PC-9 (cell line): ENCODE data around the gene FIZ1. TPM values are rescaled to one million over a fixed set of nuclear protein-coding genes. Genes with fewer than 3 reads are reported as not detected.
"Not testable (repeated sequence)": the region's sequence is repeated elsewhere in the genome, so short reads cannot be mapped to it uniquely, and the experiment has no call there.

Experiments used
- BruUV-seq: library from RNA; stranded (reverse); fragments of 400-500 nt; replicated peaks from 2 replicates; lab custom pipeline; 2021; lab: Mats Ljungman, UMichigan
- CTCF ChIA-PET: fragments of 300-600 bp; sonication (Branson Sonifier 250); formaldehyde crosslinking; loops from one replicate; lab custom pipeline; 2022; ENCODE audit warnings: antibody characterized with exemption; lab: Charles Lee
- POLR2A ChIA-PET: fragments of 300-600 bp; sonication (Branson Sonifier 250); formaldehyde crosslinking; loops from one replicate; lab custom pipeline; 2022; ENCODE audit warnings: antibody characterized with exemption; ENCODE audit not compliant: unreplicated experiment; lab: Charles Lee
- DNase-seq, 2 experiments: peaks; one replicate each; pipeline versions ENCODE4 v3.0.0 to v3.0.0-alpha.2; 2015 to 2022; ENCODE audit warnings: mixed read lengths in 1 of 2
- H2AFZ ChIP-seq: fragments of 200-600 bp; sonication (generic); 2 replicates; pipeline ENCODE4 v1.8.1; 2017; ENCODE audit warnings: antibody characterized with exemption
- H3F3A ChIP-seq: fragments of 200-600 bp; sonication (generic); 2 replicates; pipeline ENCODE4 v1.8.1; 2017; ENCODE audit warnings: antibody characterized with exemption, mild to moderate bottlenecking, low read depth; ENCODE audit not compliant: insufficient read depth
- H3K27ac ChIP-seq: fragments of 200-600 bp; sonication (generic); 2 replicates; pipeline ENCODE4 v1.6.1; 2016; ENCODE audit warnings: mixed run types
- H3K27me3 ChIP-seq: fragments of 200-600 bp; sonication (generic); 2 replicates; pipeline ENCODE4 v1.6.1; 2016; ENCODE audit warnings: low read depth, mixed run types; ENCODE audit not compliant: insufficient read depth
- H3K36me3 ChIP-seq: fragments of 200-600 bp; sonication (generic); 2 replicates; pipeline ENCODE4 v1.6.1; 2016; ENCODE audit warnings: low read depth, mixed run types
- H3K4me1 ChIP-seq: fragments of 200-600 bp; sonication (generic); replicated peaks from 2 replicates; pipeline ENCODE4 v1.6.1; 2016; ENCODE audit warnings: mixed run types; ENCODE audit not compliant: insufficient read depth
- H3K4me2 ChIP-seq: fragments of 200-600 bp; sonication (generic); 2 replicates; pipeline ENCODE4 v1.6.1; 2017; ENCODE audit warnings: mixed run types
- H3K4me3 ChIP-seq: fragments of 200-600 bp; sonication (generic); 2 replicates; pipeline ENCODE4 v1.6.1; 2016; ENCODE audit warnings: mixed run types
- H3K79me2 ChIP-seq: fragments of 200-600 bp; sonication (generic); 2 replicates; pipeline ENCODE4 v1.6.1; 2017; ENCODE audit warnings: low read depth, mixed run types
- H3K9me2 ChIP-seq: fragments of 200-600 bp; sonication (generic); 2 replicates; pipeline ENCODE4 v1.8.1; 2017; ENCODE audit warnings: mild to moderate bottlenecking; ENCODE audit not compliant: insufficient read depth
- H3K9me3 ChIP-seq: fragments of 200-600 bp; sonication (generic); 2 replicates; pipeline ENCODE4 v1.8.1; 2016; ENCODE audit warnings: low read depth; ENCODE audit not compliant: insufficient read depth
- H4K20me1 ChIP-seq: fragments of 200-600 bp; sonication (generic); 2 replicates; pipeline ENCODE4 v1.8.1; 2017; ENCODE audit not compliant: insufficient read depth
- CTCF ChIP-seq: fragments of 200-600 bp; sonication (generic); conservative IDR thresholded peaks from 2 replicates; pipeline ENCODE4 v1.6.1; 2017; ENCODE audit warnings: mixed run types, antibody characterized with exemption, mild to moderate bottlenecking, moderate library complexity
- EZH2 ChIP-seq: fragments of 200-600 bp; sonication (generic); IDR thresholded peaks from 2 replicates; pipeline ENCODE4 v1.8.0; 2017; ENCODE audit warnings: antibody characterized with exemption, low read depth
- intact Hi-C: fragments of 100-400 bp; cut with micrococcal nuclease; formaldehyde crosslinking; loops from one replicate; pipeline ENCODE4 v1.10.0; 2022; ENCODE audit not compliant: unreplicated experiment
- total RNA-seq: library from RNA; stranded (reverse); gene quantifications from 2 replicates; pipeline ENCODE4 v1.2.3, GENCODE V29; 2021

The FIZ1 gene
- total RNA-seq, 1 experiment from 2014 or later, result 25.4 TPM

GRCh38 chr19:55578031-55578760, 21.1 kb downstream of the FIZ1 start:
- Histone ChIP-seq H4K20me1 (peaks cover 7% of the 10 kb centered on the region; the same call in 1 of the 2 replicates), H3K27ac (no peak overlapping the region), H3K9me3 (no peaks in the 10 kb centered on the region), H3K27me3 (no peaks in the 10 kb centered on the region), H2AFZ (no peak overlapping the region), H3K4me3 (no peak overlapping the region), H3K36me3 (peaks cover 9% of the 10 kb centered on the region; the same call in 1 of the 2 replicates), H3K4me1 (0 out of 2 replicates have a peak, but pooled peaks cover 3% of the 10 kb centered on the region), H3F3A (peaks cover 40% of the 10 kb centered on the region; the same call in 1 of the 2 replicates), H3K79me2 (peaks cover 18% of the 10 kb centered on the region), H3K4me2 (no peak overlapping the region), H3K9me2 (no peaks in the 10 kb centered on the region)
- intact Hi-C loops, result no loop called here
- POLR2A ChIA-PET, result no interaction called here
- TF ChIP-seq CTCF (no peak), EZH2 (no peak)
- BruUV-seq, result no TSS peak
- DNase-seq, result no peak
- CTCF ChIA-PET, result no interaction called here

- H3K79me2 ChIP-seq, result peaks cover 18% of the 10 kb centered on the region
- ChIA-PET CTCF (no interaction called here), POLR2A (interaction anchor here (0.9 kb wide), 1 partner anchor 249 kb away, joined by 7 read pairs; no protein-coding TSS in a partner anchor)
- no peak for TF ChIP-seq CTCF
- BruUV-seq, result no TSS peak
- peaks cover 9% of the 10 kb centered on the region; the same call in 1 of the 2 replicates for H3K36me3 ChIP-seq
- H2AFZ ChIP-seq, result no peak overlapping the region
- DNase-seq, result no peak
- no peaks in the 10 kb centered on the region for H3K9me2 ChIP-seq
- H3K27ac ChIP-seq, result no peak overlapping the region
- H3K4me1 ChIP-seq, result 0 out of 2 replicates have a peak, but pooled peaks cover 3% of the 10 kb centered on the region
- H3K9me3 ChIP-seq, result no peaks in the 10 kb centered on the region
- intact Hi-C loops, result no loop called here
- H4K20me1 ChIP-seq, result peaks cover 7% of the 10 kb centered on the region; the same call in 1 of the 2 replicates
- no peaks in the 10 kb centered on the region for H3K27me3 ChIP-seq
- H3K4me3 ChIP-seq, result no peak overlapping the region
- H3K4me2 ChIP-seq, result no peak overlapping the region
- H3F3A ChIP-seq, result peaks cover 34% of the 10 kb centered on the region; the same call in 1 of the 2 replicates
Observed at GRCh38 chr19:55576746-55577145, 22.6 kb downstream of the FIZ1 start.

GRCh38 chr19:55573929-55574328, 25.4 kb downstream of the FIZ1 start:
- H3K4me3 ChIP-seq, H3K27ac ChIP-seq, H3K79me2 ChIP-seq, H3K4me1 ChIP-seq, CTCF ChIA-PET, H3K27me3 ChIP-seq, H3K36me3 ChIP-seq, H3K9me2 ChIP-seq, H4K20me1 ChIP-seq, POLR2A ChIA-PET, BruUV-seq, intact Hi-C loops, H3K4me2 ChIP-seq, H2AFZ ChIP-seq, DNase-seq, H3K9me3 ChIP-seq: not testable (repeated sequence)
- peaks cover 24% of the 10 kb centered on the region; the same call in 1 of the 2 replicates for H3F3A ChIP-seq

GRCh38 chr19:55569477-55569876, 29.8 kb downstream of the FIZ1 start:
- H3K9me2 ChIP-seq, intact Hi-C loops, H3F3A ChIP-seq, H2AFZ ChIP-seq, H4K20me1 ChIP-seq, H3K27ac ChIP-seq, H3K4me1 ChIP-seq, H3K36me3 ChIP-seq, H3K4me2 ChIP-seq, POLR2A ChIA-PET, DNase-seq, H3K79me2 ChIP-seq, CTCF ChIA-PET, H3K4me3 ChIP-seq, H3K27me3 ChIP-seq, BruUV-seq, H3K9me3 ChIP-seq: not testable (repeated sequence)
